ENCODE data around the gene TMEM87B.
"Not testable (repeated sequence)": the region's sequence is repeated elsewhere in the genome, so short reads cannot be mapped to it uniquely, and the experiment has no call there.

Gene TMEM87B

DNA sequence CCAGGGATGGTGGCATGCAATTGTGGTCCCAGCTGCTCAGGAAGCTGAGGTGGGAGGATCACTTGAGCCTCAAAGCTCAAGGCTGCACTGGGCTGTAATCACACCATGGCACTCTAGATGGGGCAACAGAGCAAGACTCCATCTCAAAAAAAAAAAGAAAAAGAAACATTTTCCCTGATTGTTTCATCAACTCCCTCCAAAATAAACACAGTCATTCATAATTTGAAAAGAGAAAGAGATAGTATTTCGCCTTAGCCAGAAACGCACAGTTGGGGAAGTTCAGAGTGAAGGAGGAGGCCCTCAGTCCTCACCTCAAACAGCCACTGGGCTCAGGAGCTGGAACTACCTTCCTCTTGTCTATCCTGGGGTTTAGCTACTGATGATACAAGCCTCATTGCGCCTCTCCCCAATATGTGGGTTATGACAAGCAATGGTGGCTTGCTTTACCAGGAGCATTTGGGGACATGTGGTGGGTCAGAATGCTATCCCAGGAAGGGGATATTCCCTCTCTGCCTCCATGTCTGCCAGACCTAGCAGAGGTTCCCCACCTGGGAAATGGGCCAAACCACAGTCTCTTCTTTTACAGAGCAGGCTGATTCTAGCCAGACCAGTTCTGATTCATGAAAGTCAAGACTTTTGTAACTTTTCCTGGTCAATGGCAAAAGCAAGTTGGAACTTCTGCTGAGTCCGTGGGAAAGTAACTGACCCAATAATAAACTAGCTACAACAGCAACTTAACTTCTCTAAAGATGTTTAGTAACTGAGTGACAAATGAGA is 22.2 kb upstream of the TMEM87B start:
- in situ Hi-C loops (cut with MboI; ENCODE audit: low sequenced_read_pairs): no loop called here

DNA sequence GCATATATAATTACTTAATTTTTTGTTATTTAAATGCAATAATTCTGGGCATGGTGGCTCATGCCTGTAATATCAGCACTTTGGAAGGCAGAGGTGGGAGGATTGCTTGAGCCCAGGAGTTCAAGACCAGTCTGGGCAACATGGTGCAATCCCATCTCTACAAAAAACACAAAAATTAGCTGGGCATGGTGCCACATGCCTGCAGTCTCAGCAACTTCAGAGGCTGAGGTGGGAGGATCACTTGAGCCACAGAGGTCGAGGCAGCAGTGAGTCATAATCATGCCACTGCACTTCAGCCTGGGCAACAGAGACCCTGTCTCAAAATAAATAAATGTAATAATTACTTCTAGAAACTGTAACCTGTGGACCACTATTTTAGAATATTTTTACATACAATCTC is 21.5 kb upstream of the TMEM87B start:
- in situ Hi-C loops (cut with MboI; ENCODE audit: low sequenced_read_pairs): no loop called here

DNA sequence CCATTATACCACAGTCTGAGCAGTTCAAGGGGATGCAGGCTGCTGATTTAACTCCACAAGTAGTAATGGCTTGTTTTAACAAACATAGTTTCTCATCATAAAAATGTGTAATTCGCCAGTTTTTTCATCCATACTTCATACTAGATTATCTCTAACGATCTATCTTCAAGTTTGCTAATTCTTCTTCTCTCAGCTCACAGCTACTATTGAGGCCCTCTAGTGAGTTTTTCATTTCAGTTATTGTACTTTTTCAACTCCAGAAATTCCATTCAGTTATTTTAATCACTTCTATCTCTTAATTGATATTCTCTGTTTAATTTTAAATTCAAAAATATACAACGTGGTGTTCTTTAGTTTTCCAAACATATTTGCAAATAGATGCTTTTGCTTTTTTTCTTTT is 20.1 kb upstream of the TMEM87B start:
- in situ Hi-C loops (cut with MboI; ENCODE audit: low sequenced_read_pairs): no loop called here

DNA sequence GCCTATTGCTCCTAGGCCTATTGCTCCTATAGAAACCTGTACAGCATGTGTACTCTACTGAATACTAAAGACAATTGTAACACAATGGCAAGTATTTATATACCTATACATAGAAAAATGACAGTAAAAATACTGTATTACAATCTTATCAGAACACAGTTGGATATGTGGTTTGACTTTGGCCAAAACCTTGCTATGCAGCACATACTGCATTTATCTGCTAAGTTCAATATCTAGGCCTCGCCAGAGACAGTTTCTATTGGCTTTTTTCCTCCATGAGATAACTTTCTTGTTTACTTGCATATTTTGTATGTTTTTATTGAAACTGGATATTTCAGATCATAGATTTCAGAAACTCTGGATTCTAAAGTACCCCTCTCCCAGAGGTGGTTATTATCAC is 19.3 kb upstream of the TMEM87B start:
- in situ Hi-C loops (cut with MboI; ENCODE audit: low sequenced_read_pairs): no loop called here

DNA sequence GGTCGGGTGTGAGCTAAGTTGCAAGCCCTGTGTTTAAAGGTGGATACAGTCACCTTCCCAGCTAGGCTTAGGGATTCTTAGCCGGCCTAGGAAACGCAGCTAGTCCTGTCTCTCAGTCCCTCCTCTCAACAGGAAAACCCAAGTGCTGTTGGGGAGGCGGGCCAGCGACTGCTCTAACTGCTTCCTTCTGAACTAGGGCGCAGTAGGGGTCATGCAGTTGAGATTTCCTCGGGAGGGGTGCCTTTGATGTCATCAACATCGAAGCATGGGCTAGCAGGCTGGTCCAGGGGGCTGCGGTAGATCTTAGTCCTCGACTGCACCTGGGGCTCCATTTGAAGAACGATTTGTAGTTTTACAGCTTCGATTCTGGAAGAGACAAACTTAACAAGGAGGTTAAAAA is 15.5 kb upstream of the TMEM87B start:
- in situ Hi-C loops (cut with MboI; ENCODE audit: low sequenced_read_pairs): not testable (repeated sequence)

DNA sequence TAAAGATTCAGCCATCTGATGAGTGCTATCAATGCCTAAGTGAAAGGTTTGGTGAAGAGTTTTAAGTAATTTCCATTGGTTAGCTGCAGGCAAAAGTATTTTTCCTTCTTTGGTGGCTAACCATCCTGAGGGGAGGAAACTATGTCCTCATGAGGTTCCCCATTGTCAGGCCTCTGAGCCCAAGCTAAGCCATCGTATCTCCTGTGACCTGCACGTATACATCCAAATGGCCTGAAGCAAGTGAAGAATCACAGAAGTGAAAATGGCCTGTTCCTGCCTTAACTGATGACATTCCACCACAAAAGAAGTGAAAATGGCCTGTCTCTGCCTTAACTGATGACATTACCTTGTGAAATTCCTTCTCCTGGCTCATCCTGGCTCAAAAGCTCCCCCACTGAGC is 15.0 kb upstream of the TMEM87B start:
- in situ Hi-C loops (cut with MboI; ENCODE audit: low sequenced_read_pairs): loop anchor here (10.0 kb wide), 1 partner anchor 145 kb away; the partner anchor contains the start of gene MERTK

DNA sequence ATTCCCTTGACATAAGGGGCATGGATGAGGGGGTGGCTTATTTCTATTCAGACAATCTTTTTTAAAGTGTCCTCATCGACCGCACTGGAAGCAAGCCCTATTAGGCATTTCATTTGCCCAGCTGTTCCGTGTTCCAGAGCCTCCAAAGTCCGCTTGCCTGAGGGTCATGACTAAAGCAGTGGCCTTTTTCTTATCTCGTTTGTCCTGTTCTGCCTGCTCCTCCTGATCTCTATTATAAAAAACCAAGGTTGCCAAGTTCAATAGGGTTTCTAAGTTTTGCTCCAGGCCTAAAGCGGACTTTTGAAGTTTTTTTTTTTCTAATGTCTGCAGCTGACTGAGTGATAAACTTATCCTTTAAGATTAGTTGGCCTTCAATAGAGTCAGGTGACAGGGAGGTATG is 13.6 kb upstream of the TMEM87B start:
- in situ Hi-C loops (cut with MboI; ENCODE audit: low sequenced_read_pairs): loop anchor here (10.0 kb wide), 1 partner anchor 147 kb away; the partner anchor contains the start of gene MERTK

DNA sequence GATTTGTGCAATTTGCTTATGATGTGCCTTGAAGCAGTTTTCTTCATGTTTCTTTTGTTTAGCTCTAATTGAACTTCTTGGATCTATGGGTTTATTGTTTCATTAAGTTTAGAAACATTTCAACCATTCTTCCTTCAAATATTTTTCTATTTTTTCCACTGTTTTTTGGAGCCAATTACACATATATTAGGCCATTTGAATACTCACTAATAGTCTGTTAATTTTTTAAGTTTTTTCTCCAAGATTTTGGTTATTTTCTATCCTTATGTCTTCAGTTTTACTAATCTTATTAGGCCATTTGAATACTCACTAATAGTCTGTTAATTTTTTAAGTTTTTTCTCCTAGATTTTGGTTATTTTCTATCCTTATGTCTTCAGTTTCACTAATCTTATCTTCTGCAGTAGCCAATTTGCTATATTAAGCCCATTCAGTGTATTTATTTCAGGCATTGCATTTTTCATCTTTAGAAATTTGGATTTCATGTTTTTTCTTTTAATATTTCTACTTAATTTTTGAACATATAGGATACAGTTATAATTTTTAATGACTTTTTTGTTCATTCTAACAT is 9.5 kb upstream of the TMEM87B start:
- in situ Hi-C loops (cut with MboI; ENCODE audit: low sequenced_read_pairs): loop anchor here (10.0 kb wide), 1 partner anchor 151 kb away; the partner anchor contains the start of gene MERTK

DNA sequence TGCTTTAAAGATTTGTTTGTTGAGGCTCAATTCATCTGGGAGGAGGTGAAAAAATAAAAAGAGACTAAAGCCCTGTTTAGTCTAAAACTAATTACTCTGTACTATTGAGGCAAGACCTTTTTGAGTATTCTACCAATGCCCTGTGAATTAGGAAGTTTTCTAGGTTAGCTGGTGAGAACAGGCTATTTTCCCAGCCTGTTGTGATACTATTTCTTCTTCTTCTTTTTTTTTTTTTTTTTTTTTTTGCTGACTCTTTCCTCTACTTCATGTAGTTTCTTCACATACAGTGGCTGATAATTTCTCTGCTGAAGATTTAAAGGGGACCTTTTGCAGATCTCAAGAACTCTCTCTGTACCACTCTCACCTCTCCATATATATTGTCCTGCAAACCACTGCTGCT is 8.8 kb upstream of the TMEM87B start:
- in situ Hi-C loops (cut with MboI; ENCODE audit: low sequenced_read_pairs): loop anchor here (10.0 kb wide), 1 partner anchor 151 kb away; the partner anchor contains the start of gene MERTK

DNA sequence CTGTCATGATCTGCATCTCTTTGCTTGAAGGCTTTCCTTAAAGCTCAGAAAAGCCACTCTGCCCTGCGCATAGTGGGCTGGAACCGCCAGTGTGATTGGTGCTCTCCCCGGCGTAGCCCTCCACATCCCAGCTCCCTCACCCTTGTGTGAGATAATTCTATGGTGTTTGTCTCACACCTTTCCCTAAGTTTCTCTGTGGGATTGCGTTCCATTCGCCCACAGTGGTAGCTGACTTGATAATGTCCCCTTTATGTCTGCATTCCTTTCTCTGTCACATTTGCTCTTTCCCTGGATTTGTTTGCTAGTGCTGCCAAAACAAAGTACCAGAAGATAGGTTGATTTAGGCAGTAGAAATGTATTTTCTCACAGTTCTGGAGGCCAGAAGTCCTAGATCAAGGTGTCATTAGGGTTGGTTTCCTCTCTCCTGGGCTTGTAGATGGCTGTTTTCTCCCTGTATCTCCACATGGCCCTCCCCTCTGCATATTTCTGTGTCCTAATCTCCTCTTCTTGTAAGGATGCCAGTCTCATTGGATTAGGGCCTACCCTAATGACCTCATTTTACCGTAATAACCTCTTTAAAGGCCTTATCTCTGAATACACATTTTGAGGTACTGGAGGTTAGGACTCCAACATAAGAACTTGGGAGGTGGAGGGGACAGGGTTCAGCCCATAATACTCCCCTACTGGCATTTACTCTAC is 7.4 kb upstream of the TMEM87B start:
- in situ Hi-C loops (cut with MboI; ENCODE audit: low sequenced_read_pairs): loop anchor here (10.0 kb wide), 1 partner anchor 153 kb away; the partner anchor contains the start of gene MERTK

DNA sequence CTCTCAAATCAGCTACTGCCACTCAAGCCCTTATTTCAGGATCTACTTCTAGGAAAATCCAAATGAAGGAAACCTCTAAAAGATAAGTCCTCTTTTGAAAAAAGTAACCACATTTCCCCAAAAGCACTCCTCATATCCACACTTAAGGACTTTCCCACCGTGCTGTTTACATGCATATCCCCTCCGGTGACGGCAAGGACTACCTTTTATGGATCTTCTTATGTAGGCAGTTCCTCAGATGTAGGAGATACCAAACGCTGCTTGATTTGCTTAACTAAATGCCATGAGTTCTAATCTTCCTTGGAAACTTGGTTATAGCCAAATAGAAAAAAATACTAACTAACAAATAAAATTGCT is 6.9 kb upstream of the TMEM87B start:
- in situ Hi-C loops (cut with MboI; ENCODE audit: low sequenced_read_pairs): loop anchor here (10.0 kb wide), 1 partner anchor 153 kb away; the partner anchor contains the start of gene MERTK

DNA sequence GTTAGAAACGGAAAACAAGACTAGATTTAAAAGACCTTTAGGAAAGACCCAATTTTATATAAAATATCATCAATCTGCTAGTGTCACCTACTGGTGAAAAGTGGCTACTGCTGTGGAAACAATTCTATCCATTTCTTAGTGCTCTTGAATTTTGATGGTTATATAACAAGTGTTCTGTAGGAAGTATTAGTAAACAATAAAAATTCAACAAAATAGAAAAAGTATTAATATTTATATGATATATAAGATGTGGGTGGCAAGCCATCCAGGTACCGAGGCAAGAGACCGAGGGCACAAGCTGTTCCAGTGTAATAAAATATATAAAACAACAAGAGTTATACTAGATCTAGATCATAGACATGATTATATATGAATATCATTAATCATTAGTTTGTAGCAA is 6.2 kb upstream of the TMEM87B start:
- in situ Hi-C loops (cut with MboI; ENCODE audit: low sequenced_read_pairs): loop anchor here (10.0 kb wide), 1 partner anchor 154 kb away; the partner anchor contains the start of gene MERTK

DNA sequence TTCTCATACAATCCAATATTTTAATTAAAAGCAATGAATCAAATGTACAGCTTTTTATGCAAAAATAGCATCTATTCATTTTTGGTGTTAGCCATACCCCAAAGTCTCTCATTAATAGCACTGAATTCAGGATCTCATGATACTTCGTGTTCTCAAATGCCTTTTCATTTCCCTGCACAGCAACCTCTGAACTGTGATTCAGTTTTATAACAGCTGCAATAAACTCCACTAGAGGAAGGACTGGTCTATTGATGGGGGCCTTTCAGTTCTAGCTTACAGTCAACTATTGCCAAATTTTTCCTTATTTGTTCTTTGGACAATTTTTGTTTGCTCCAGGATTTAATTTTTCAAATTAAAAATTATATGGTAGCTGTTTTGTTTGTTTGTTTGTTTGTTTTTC is 4.8 kb upstream of the TMEM87B start:
- in situ Hi-C loops (cut with MboI; ENCODE audit: low sequenced_read_pairs): no loop called here

DNA sequence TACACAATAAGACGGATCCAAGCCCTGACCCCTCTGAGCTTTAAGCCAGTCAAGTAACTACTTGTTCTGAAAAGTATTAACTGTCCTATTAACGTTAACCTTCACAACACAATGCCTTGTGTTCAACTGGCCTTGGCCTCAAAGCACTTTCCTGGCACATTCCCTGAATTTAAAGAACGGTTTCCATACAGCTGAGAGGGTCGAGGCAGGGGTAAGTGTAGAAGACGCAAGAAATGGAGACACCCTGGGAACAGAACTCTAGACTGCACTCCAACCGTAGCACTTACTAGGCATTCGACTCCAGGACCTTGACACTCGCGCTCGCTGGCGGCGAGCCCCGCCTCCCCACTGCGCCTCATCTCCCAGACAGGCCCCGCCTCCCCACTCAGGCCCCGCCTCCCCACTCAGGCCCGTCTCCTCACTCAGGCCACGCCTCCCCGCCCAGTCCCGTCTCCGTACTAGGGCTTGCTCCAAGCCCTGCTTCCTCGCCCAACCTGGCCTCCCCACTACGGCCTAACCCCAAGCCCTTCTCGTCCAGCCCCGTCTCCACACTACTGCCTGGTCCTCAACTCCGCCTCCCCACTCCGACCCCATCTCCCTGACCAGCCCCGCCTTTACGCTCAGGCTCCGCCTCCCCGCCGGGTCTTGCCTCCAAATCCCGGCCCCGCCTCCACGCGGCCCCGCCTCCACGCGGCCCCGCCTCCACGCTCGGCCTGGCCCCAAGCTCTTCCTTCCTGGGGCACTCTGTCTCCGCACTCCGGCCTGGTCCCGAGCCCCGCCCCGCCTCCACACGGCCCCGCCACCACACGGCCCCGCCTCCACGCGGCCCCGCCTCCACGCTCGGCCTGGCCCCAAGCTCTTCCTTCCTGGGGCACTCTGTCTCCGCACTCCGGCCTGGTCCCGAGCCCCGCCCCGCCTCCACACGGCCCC is 887 bp upstream of the TMEM87B start:
- in situ Hi-C loops (cut with MboI; ENCODE audit: low sequenced_read_pairs): no loop called here

DNA sequence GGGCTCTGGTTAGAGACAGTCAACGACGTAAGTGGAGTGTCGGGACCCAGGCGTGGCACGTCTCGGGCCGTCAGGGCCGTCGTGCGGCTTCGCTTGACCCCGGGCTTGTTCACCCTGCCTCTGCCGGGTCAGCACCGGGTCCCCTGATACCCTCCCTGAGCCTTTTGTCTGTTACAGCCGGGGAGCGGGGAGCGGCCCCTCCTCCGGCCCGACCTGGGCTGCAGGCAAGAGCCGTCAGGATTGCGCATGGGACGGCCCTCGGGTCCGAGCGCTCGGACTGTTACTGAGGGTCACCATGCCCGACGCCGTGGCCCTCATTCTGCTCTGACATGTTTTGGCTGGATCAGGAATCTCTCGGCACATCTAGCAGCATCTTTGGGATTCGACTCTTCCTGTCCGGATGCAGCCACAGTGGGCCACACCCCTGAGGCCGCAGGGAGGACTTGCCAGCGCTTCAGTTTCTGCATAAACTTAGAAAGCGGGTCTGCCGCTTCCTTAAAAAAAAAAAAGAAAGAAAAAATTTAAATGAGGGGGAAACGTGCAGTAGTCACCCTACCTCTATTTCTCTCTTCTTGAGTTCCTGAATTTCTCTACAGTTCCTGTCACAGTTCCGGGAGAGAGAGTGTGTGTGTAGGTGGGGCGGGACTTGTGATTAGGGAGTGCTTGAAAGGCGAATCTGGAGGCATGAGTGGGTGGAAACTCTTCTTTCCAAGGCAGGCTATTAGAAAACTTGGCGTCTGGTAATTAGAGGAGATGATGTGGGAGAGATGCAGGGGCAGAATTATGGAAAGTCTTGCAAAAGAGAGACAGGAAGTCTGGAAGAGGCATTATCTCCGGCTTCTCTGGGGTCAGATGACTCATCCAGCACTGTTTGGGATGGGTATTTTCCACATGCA is 909 bp downstream of the TMEM87B start:
- in situ Hi-C loops (cut with MboI; ENCODE audit: low sequenced_read_pairs): no loop called here

DNA sequence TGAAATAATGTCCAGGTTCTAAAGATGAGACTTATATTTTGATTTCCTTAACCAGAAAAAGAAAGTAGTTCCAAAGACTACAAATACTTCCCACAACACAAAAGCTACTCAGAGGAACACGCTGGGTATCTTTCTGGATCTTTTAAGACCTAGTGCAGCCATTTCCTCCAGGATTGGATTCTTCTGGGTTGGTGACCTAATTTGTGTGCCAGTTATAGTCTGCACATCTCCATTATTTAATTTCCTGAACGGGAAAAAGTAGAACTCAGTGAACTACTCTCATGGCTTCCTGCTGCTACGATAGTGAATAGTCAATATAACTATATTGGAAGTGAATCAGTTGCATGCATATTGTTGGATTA is 1.5 kb downstream of the TMEM87B start:
- in situ Hi-C loops (cut with MboI; ENCODE audit: low sequenced_read_pairs): no loop called here

DNA sequence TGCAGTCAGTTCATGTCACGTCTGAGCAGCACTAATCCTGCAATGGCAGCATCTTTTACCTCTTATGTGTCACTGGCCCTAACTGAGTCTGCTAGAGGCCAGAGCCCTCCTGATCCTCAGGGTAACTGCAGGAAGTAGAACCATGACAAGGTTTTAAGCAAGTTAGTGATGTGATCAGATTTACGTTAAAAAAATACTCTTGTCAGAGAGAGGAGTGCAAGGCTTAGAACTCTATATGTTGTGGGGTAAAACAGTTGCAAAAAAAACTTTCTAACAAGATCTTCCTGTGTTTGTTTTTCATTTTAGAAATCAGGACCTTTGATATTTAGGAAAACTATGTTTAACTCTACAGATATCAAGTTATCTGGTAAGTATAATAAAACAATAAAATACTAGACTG is 4.6 kb downstream of the TMEM87B start:
- in situ Hi-C loops (cut with MboI; ENCODE audit: low sequenced_read_pairs): no loop called here

DNA sequence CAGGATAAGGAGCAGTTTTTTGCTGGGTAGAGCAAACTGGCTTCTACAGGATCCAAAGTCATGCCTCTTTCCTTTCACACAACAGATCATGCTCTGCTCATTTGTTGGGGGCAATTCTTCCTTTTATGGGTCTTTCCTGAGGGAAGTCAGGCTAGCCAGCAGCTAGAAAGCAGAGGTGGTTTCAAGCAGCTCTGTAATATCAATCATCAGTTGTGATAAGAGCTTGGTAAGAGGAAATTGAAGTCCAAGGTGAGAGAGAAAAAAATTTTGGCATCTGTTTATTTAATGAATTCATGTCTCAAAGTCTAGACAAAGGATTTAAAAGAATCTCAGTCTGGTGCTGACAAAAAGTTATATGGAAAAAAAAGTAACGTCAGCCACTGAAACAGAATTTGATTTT is 6.2 kb downstream of the TMEM87B start:
- in situ Hi-C loops (cut with MboI; ENCODE audit: low sequenced_read_pairs): no loop called here

DNA sequence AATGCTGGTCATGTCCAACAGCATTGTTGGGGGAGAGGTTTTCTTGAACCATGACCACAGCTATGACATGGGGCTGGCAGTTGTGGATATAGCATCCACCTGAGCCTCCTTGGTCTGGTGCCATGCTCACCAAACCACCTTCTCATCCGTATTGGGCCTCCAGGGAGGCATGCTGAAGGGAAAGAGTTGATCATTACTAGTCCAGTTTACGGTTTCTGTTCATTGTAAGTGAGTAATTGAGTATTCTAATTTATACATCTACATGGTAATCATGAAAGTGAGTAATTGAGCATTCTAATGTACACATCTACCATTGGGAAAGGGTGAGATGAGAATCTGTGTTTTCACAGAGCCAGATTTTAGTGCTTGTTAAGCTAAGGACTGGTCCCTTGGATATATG is 6.8 kb downstream of the TMEM87B start:
- in situ Hi-C loops (cut with MboI; ENCODE audit: low sequenced_read_pairs): no loop called here

DNA sequence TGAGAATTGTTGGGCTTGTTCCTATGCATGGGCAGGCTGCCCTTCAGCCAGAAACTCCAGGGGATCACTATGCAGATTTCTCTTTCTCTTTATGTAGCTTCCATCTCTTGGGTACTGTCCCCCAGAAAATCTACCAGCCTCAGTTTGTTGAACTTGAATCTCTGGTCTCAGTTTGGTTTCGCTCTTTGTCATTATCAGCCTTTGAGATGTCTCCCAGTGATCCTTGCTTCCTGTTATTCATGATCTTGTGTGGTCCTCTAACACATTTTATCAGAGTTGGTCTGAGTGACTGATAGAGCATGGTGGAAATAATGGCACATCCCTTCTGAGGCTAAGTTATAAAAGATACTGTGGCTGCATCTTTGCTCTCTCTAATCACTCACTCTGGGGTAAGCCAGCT is 7.8 kb downstream of the TMEM87B start:
- in situ Hi-C loops (cut with MboI; ENCODE audit: low sequenced_read_pairs): no loop called here

Measured in HL-60/S4 treated with phorbol 12-myristate 13-acetate at 8.2 ng/mL for 4 days and 3 days (cell line).